Mammary epithelial cell (primary cell): ENCODE data around the gene PIN4.

Experiments used
- EZH2 ChIP-seq: IDR thresholded peaks from 2 replicates; pipeline ENCODE4 v1.6.1; 2012; ENCODE audit warnings: low read length, inconsistent platforms, borderline replicate concordance
- TF ChIP-seq, protein P1 (sequence below), 2 donors: IDR thresholded peaks in 1 of 2; conservative IDR thresholded peaks in 1 of 2; 2 replicates each; pipeline ENCODE4 v1.5.1; 2011 to 2012; ENCODE audit warnings: inconsistent platforms in 2 of 2, low read length in 2 of 2, mild to moderate bottlenecking in 2 of 2, control low read depth in 1 of 2, low read depth in 1 of 2; ENCODE audit not compliant: insufficient read depth in 1 of 2; ENCODE audit errors: extremely low read depth in 1 of 2

- TF ChIP-seq, protein P1, sequence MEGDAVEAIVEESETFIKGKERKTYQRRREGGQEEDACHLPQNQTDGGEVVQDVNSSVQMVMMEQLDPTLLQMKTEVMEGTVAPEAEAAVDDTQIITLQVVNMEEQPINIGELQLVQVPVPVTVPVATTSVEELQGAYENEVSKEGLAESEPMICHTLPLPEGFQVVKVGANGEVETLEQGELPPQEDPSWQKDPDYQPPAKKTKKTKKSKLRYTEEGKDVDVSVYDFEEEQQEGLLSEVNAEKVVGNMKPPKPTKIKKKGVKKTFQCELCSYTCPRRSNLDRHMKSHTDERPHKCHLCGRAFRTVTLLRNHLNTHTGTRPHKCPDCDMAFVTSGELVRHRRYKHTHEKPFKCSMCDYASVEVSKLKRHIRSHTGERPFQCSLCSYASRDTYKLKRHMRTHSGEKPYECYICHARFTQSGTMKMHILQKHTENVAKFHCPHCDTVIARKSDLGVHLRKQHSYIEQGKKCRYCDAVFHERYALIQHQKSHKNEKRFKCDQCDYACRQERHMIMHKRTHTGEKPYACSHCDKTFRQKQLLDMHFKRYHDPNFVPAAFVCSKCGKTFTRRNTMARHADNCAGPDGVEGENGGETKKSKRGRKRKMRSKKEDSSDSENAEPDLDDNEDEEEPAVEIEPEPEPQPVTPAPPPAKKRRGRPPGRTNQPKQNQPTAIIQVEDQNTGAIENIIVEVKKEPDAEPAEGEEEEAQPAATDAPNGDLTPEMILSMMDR (conservative IDR thresholded peaks at IDR 0.05 in 1 of 2, IDR thresholded peaks at IDR 0.05 in 1 of 2; ENCODE audit: extremely low read depth in 1 of 2, insufficient read depth in 1 of 2, low read depth in 1 of 2, low read length in 2 of 2), result no peak
- TF ChIP-seq EZH2, result no peak
Measured at GRCh38 chrX:72247206-72247942, 65.8 kb downstream of the PIN4 start.
